Thyroid gland (tissue), 4 donors: ENCODE results near the gene GNG13.

Source experiments
- POLR2A ChIP-seq, 2 donors: fragments of 450-650 bp; IDR thresholded peaks; one replicate each; pipeline ENCODE4 v1.6.1; 2017; ENCODE audit warnings: antibody characterized with exemption in 2 of 2, mild to moderate bottlenecking in 2 of 2, moderate library complexity in 1 of 2
- TF ChIP-seq, protein P1 (sequence below), 6 experiments: fragments of 200-600 bp in 3 of 6; fragments of 450-650 bp in 3 of 6; sonication (generic) in 3 of 6; IDR thresholded peaks; one replicate each; pipeline ENCODE4 v1.5.1; 2016 to 2019; ENCODE audit warnings: antibody characterized with exemption in 6 of 6, mild to moderate bottlenecking in 2 of 6, inconsistent platforms in 1 of 6, moderate library complexity in 1 of 6

DNA sequence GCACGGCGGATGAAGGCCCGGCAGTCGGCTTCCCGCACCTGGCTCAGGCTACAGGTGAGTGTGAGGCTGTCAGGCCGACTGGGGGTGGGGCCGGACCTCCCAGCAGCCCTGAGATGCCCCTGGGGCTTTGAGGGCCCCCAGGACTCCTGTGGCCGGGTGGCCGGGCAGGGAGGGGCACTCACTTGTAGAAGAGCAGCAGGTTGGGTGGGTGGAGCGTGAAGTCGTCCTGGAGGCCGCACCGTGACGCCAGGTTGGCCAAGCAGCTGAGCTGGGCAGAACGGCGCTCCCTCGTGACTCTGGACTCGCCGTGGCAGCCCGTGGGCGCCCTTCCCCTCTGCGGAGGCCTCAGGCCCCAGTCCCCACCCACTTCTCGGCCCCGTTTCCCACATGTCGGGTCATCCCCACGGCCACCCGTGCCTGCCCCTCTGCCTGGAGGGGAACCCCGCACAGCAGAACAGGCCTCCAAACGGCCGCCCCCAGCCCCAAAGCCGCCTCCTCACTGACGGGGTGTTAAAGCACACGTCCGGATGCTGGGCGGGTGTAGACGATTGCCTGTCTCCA lies 25.2 kb downstream of the GNG13 start:
- TF ChIP-seq, protein P1, sequence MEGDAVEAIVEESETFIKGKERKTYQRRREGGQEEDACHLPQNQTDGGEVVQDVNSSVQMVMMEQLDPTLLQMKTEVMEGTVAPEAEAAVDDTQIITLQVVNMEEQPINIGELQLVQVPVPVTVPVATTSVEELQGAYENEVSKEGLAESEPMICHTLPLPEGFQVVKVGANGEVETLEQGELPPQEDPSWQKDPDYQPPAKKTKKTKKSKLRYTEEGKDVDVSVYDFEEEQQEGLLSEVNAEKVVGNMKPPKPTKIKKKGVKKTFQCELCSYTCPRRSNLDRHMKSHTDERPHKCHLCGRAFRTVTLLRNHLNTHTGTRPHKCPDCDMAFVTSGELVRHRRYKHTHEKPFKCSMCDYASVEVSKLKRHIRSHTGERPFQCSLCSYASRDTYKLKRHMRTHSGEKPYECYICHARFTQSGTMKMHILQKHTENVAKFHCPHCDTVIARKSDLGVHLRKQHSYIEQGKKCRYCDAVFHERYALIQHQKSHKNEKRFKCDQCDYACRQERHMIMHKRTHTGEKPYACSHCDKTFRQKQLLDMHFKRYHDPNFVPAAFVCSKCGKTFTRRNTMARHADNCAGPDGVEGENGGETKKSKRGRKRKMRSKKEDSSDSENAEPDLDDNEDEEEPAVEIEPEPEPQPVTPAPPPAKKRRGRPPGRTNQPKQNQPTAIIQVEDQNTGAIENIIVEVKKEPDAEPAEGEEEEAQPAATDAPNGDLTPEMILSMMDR (IDR thresholded peaks at IDR 0.05), result no peak
- no peak for TF ChIP-seq POLR2A (IDR thresholded peaks at IDR 0.05)
